ENCODE measurements around the gene VAV2.
"Not testable (repeated sequence)": the region's sequence is repeated elsewhere in the genome, so short reads cannot be mapped to it uniquely, and the experiment has no call there.

Gene VAV2

GRCh38 chr9:133969681-133970580 lies 22.2 kb downstream of the VAV2 start:
- no peak for DNase-seq (ENCODE audit: low read depth in 2 of 2)

GRCh38 chr9:133968966-133969617 lies 23.0 kb downstream of the VAV2 start:
- no peak for DNase-seq (ENCODE audit: low read depth in 2 of 2)

- no peak for DNase-seq (ENCODE audit: low read depth in 2 of 2)
Measured at GRCh38 chr9:133968428-133968827, 23.7 kb downstream of the VAV2 start.

- DNase-seq (ENCODE audit: low read depth in 2 of 2): no peak
Measured at GRCh38 chr9:133967024-133967741, 24.9 kb downstream of the VAV2 start.

- DNase-seq (ENCODE audit: low read depth in 2 of 2): no peak
Measured at GRCh38 chr9:133964463-133964862, 27.7 kb downstream of the VAV2 start.

- DNase-seq (ENCODE audit: low read depth in 2 of 2): no peak
Measured at GRCh38 chr9:133963166-133963565, 29.0 kb downstream of the VAV2 start.

GRCh38 chr9:133962341-133962740 lies 29.8 kb downstream of the VAV2 start:
- DNase-seq (ENCODE audit: low read depth in 2 of 2): no peak

GRCh38 chr9:133961226-133962165 lies 30.6 kb downstream of the VAV2 start:
- no peak for DNase-seq (ENCODE audit: low read depth in 2 of 2)

- no peak for DNase-seq (ENCODE audit: low read depth in 2 of 2)
Measured at GRCh38 chr9:133960568-133961129, 31.5 kb downstream of the VAV2 start.

- DNase-seq (ENCODE audit: low read depth in 2 of 2): no peak
Measured at GRCh38 chr9:133959966-133960567, 32.1 kb downstream of the VAV2 start.

- no peak for DNase-seq (ENCODE audit: low read depth in 2 of 2)
Measured at GRCh38 chr9:133959171-133959570, 33.0 kb downstream of the VAV2 start.

GRCh38 chr9:133958756-133959155 lies 33.4 kb downstream of the VAV2 start:
- no peak for DNase-seq (ENCODE audit: low read depth in 2 of 2)

GRCh38 chr9:133957772-133958171 lies 34.4 kb downstream of the VAV2 start:
- not testable (repeated sequence) for DNase-seq (ENCODE audit: low read depth in 2 of 2)

- no peak for DNase-seq (ENCODE audit: low read depth in 2 of 2)
Measured at GRCh38 chr9:133957328-133957727, 34.8 kb downstream of the VAV2 start.

- no peak for DNase-seq (ENCODE audit: low read depth in 2 of 2)
Measured at GRCh38 chr9:133956520-133957076, 35.5 kb downstream of the VAV2 start.

- peak; percentile 16 to 18 for DNase-seq (ENCODE audit: low read depth in 2 of 2)
Measured at GRCh38 chr9:133955821-133956411, 36.2 kb downstream of the VAV2 start.

GRCh38 chr9:133954862-133955529 lies 37.1 kb downstream of the VAV2 start:
- peak; percentile 8 to 18 for DNase-seq (ENCODE audit: low read depth in 2 of 2)

GRCh38 chr9:133953976-133954709 lies 38.0 kb downstream of the VAV2 start:
- no peak for DNase-seq (ENCODE audit: low read depth in 2 of 2)

GRCh38 chr9:133953621-133953975 lies 38.5 kb downstream of the VAV2 start:
- no peak for DNase-seq (ENCODE audit: low read depth in 2 of 2)
